OCI-M2 (cell line): Measurements from ENCODE around the gene TIMELESS.
"Not testable (repeated sequence)": the region's sequence is repeated elsewhere in the genome, so short reads cannot be mapped to it uniquely, and the experiment has no call there.

ENCODE experiments used
- DNase-seq: peaks from one replicate; lab custom pipeline; 2025; ENCODE audit not compliant: unreplicated experiment; lab: John Stamatoyannopoulos, UW

The TIMELESS gene, protein sequence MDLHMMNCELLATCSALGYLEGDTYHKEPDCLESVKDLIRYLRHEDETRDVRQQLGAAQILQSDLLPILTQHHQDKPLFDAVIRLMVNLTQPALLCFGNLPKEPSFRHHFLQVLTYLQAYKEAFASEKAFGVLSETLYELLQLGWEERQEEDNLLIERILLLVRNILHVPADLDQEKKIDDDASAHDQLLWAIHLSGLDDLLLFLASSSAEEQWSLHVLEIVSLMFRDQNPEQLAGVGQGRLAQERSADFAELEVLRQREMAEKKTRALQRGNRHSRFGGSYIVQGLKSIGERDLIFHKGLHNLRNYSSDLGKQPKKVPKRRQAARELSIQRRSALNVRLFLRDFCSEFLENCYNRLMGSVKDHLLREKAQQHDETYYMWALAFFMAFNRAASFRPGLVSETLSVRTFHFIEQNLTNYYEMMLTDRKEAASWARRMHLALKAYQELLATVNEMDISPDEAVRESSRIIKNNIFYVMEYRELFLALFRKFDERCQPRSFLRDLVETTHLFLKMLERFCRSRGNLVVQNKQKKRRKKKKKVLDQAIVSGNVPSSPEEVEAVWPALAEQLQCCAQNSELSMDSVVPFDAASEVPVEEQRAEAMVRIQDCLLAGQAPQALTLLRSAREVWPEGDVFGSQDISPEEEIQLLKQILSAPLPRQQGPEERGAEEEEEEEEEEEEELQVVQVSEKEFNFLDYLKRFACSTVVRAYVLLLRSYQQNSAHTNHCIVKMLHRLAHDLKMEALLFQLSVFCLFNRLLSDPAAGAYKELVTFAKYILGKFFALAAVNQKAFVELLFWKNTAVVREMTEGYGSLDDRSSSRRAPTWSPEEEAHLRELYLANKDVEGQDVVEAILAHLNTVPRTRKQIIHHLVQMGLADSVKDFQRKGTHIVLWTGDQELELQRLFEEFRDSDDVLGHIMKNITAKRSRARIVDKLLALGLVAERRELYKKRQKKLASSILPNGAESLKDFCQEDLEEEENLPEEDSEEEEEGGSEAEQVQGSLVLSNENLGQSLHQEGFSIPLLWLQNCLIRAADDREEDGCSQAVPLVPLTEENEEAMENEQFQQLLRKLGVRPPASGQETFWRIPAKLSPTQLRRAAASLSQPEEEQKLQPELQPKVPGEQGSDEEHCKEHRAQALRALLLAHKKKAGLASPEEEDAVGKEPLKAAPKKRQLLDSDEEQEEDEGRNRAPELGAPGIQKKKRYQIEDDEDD

DNA sequence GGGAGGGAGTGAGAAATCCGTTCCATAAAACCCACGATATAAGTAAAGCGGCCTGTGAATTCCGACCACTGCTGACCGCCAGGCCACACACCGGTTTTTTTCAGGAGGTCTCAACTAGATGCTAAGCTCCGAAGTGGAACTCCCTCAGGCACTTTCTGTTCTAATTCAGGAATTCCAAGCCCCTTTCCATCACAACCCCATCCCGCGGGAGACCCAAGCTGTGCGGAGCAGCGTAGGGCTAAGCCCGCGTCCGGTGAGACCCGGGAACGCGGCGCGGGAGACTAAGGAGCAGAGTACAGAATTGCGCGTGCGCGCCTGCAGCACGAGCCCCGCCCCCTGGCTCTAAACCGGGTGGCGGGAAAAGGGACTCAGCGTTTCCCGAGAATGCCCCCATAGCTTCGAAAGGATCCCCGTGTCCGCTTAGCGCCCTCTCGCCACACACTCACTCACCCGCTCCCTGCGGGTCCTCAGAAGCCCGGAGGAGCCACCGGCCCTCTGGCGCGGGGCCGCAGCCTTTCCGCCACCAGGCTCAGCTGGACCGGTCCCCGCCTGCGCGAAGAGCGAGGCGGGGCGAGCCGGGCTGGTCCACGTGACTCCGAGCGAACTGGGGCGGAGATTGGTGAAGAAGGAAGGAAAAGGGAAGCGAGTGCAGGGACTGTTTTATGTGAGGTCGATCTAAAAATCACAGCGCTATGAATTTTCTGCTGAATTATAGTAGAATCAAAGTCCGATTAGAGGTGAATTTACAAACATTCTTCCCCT is at the start of gene TIMELESS:
TIMELESS (minus strand) TSS at position 567 of the 762 bp plus-strand sequence. CDS start 15,256 bp downstream, outside the sequence.
- DNase-seq: peak; percentile 74

DNA sequence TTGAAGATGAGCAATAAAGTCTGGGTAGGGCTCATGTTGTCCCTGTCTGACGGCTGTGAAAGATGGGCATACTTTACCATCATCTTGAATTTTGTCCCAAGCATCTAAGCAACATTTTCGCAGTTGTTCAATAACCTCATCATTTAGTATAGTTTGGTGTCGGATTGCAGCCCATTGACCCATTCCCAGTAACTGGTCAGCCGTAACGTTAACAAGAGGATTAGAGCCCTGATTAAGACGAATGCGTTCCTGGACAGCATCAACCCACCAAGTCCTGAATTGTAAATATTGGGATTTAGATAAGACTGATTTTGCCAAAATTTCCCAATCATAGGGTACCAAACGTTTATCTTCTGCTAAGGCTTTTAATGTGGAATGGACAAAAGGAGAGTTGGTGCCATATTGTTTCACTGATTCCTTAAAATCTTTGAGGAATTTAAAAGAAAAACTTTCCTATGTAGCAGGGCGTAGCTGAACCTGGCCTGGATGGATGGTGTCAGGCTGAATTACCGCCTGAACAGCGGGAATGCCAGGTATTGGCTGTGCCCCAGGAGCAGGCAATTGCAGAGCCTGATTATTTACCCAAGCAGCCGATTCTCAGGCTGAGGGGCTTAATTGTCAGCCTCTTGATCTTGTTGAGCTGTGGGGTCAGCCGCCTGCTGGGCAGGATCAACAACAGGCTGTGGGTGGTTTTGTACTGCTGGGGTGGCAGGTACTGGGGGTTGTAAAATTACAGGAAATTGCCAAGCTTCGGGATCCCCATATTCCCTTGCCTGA is 49.1 kb upstream of the TIMELESS start:
- DNase-seq: not testable (repeated sequence)

- not testable (repeated sequence) for DNase-seq
Observed at GRCh38 chr12:56496704-56497103, 47.5 kb upstream of the TIMELESS start.

- not testable (repeated sequence) for DNase-seq
Observed at GRCh38 chr12:56494481-56494880, 45.3 kb upstream of the TIMELESS start.

GRCh38 chr12:56494106-56494415 is 44.8 kb upstream of the TIMELESS start:
- DNase-seq: not testable (repeated sequence)

DNA sequence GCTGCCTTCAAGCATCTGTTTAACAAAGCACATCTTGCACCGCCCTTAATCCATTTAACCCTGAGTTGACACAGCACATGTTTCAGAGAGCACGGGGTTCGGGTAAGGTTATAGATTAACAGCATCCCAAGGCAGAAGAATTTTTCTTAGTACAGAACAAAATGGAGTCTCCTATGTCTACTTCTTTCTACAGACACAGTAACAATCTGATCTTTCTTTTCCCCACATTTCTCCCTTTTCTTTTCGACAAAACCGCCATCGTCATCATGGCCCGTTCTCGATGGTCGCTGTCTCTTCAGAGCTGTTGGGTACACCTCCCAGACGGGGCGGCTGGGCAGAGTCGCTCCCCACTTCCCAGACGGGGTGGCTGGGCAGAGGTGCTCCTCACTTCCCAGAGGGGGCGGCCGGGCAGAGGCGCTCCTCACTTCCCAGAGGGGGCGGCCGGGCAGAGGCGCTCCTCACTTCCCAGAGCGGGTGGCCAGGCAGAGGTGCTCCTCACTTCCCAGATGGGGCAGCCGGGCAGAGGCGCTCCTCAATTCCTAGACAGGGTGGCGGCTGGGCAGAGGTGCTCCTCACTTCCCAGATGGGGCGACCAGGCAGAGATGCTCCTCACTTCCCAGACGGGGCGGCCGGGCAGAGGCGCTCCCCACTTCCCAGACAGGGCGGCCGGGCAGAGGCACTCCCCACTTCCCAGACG is 44.3 kb upstream of the TIMELESS start:
- DNase-seq: not testable (repeated sequence)

- no peak for DNase-seq
Observed at GRCh38 chr12:56490360-56490759, 41.1 kb upstream of the TIMELESS start.

DNA sequence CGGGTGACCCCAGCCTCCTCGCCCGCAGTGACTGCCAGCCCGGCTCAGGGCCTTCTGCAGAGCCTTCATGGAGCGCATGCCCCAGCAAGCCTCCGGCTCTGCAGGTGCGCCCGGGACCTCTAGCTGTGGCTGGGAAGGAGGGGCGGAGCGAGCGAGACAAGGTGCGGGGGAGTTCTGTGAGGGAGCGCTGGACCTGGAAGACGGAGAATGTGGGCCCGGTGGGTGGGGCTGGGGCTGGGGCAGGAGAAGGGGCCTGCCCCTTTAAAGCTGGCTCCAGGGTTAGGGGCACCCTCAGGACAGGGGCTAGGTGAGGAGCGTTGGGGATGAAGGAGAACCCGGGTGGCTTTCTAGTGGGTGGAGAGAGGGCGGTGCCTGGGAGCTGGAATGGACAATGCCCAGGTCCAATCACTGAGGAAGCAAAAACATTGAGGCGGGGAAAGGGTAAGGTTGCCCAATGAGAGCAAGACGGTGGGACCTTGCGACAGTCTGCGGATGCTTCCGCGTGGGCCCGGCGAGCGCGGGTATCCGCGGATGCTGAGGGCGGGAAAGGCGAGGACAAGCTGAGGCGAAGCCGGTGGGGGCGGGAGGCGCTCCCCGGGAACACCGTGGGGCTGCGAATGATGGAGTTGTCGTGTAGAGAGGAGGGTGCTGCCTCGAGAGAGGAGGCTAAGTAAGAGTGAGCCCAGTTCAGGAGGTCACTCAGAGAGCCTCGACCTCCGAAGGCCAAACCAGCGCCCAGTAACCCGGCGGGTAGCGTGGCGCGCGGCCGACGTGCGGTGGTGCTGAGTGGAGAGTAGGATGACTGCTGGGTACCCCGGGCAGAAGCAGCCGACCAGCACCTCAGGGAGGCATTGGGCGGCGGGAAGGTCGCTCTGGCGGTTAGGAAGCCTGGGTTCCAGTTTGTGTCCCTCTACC is 39.1 kb upstream of the TIMELESS start, which contains the start of gene GLS2:
GLS2 (minus strand) TSS at position 121 of the 915 bp plus-strand sequence; CDS start at position 78, 43 bp downstream.
- DNase-seq: no peak

DNA sequence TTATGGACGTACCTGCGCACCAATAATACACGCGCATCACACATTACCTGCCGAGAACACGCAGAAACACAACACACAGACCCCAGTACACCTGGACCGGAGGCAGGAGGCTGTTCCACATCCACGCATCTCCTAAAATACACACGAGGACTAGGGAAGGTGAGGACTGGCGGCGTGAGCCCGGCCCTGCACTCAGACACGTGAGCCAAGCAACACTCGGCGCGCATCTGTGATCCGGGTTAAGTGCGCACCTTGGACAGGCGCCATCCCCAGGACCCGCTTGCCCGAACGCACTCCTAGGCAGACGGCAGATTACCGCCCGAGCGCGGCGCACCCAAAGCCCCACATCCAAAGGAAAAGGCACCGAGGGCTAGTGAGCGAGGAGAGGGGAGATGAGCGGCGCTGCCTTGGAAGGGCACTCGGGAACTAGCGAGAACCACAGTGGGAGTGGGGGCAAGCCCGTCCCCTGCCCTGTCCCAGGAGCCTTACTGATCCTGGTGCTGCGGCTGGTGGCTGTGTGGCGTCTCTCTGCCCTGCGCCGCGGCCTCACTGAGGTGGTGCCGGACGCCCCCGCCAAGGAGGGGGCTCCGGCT is 38.3 kb upstream of the TIMELESS start:
- no peak for DNase-seq

DNA sequence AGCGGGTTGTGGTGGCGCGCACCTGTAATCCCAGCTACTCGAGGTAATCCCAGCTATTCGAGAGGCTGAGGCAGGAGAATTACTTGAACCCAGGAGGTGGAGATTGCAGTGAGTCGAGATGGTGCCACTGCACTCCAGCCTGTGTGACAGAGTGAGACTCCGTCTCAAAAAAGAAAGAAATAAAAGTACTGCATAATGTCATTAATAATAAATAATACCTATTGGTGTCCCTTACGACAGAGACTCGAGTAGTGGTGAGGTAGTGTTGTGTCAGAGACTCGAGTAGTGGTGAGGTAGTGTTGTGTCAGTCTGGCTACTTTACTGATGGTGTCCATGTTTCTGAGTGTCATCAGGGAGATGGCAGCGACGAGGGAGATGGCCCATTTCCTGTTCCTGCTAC is 37.5 kb upstream of the TIMELESS start:
- no peak for DNase-seq

DNA sequence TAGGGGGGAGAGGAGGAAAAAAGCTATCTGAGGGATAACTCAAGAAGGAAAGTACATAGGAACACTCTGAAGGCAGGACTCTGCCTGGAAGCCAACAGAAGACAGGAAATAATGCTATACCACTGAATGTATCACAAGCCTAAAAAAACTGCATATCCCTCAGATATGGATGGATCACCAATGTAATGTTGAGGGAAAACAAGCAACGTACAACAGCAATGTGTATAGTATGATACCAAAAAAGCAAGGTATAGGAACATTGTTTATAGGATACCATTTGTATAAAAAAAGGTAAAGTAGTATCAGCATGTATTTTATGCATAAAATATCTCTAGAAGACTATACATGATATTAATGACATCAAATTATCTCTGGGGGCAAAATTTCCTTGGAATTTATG is 35.3 kb upstream of the TIMELESS start:
- DNase-seq: no peak

DNA sequence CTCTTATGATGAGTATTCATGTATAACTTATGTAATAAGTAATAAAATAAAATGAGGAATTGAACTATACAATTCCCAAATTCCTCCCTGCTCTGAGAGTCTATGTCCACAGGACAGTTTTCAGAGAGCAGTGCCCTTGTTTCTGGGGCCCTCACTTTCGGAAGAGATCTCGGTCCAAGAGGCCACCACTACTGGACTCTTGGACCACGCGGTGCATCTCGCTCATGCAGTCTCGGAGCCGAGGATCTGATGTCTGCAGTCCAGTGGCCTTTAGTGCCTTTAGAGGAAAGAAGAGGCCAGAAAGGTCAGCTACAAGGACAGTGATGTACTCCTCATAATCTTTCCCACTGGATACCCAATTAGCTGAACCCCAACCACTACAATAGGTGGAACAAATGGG is 30.4 kb upstream of the TIMELESS start:
- no peak for DNase-seq

GRCh38 chr12:56477521-56478225 is 28.4 kb upstream of the TIMELESS start:
- DNase-seq: no peak

DNA sequence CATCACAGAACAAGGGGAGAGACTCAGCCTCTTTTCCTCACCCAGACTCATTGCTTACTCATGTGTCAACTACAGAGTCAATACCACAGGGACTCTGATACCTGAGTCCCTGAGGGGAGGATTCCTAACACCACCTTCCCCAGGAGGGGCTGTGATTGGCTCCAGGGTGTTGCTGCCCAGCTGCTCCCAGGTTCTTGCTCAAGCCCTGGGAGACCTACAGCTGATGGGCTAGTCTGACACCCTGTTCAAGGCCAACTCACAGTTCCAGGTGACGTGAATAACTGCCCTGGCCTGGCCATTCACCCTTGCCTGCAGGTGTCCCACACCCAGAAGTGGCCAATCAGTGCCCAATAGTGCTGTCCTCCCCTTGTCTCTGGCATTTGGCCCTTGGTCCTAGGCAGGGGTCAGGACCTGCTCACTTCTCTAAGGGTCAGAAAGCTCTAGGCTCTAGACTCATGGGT is 27.8 kb upstream of the TIMELESS start:
- no peak for DNase-seq

DNA sequence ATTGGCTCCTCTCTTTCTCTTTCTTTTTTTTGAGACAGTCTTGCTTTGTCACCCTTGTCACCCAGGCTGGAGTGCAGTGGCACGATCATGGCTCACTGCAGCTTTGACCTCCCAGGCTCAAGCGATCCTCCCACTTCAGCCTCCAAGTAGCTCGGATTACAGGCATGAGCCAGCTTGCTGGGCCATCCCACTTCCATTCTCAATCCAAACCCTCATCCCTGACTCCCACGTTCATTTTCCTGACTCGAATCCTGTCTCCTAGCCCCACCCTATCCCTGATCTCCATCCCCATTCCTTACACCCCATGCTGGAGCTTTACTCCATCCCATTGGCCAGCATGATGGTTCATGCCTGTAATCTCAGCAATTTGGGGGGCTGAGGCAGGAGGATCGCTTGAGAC is 26.9 kb upstream of the TIMELESS start:
- DNase-seq: no peak

- no peak for DNase-seq
Observed at GRCh38 chr12:56474389-56474788, 25.2 kb upstream of the TIMELESS start.
